H1 (cell line): ENCODE data around the gene SMDT1. TPM values are rescaled to one million over a fixed set of nuclear protein-coding genes. Genes with fewer than 3 reads are reported as not detected.

Source experiments
- CTCF ChIA-PET: fragments of 300-600 bp; sonication (Branson Sonifier 250); formaldehyde crosslinking; loops from one replicate; lab custom pipeline; 2021; ENCODE audit not compliant: partially characterized antibody; lab: Charles Lee
- POLR2A ChIA-PET: fragments of 300-600 bp; sonication (Branson Sonifier 250); formaldehyde crosslinking; loops from one replicate; lab custom pipeline; 2021; ENCODE audit warnings: inconsistent platforms; ENCODE audit not compliant: partially characterized antibody; lab: Charles Lee
- DNase-seq, 2 experiments: peaks; one replicate each; pipeline versions ENCODE4 v3.0.0 to v3.0.0-alpha.2; 2010 to 2022; ENCODE audit warnings: low spot score in 2 of 2, low read depth in 1 of 2, mixed read lengths in 1 of 2
- FAIRE-seq: peaks from 2 replicates; lab custom pipeline; 2011; peaks lifted over from hg19 to GRCh38; lab: Jason Lieb, UNC
- H2AFZ ChIP-seq: 2 replicates; pipeline ENCODE4 v1.8.1; 2012; ENCODE audit warnings: low read length, inconsistent platforms
- H2AK5ac ChIP-seq: 2 replicates; pipeline ENCODE4 v1.6.1; 2013; ENCODE audit warnings: low read depth, low read length
- H2BK120ac ChIP-seq: replicated peaks from 2 replicates; pipeline ENCODE3; 2013; ENCODE audit warnings: low read depth, low read length, inconsistent platforms
- H2BK12ac ChIP-seq: 2 replicates; pipeline ENCODE4 v1.6.1; 2013; ENCODE audit warnings: low read depth, low read length
- H2BK15ac ChIP-seq: 2 replicates; pipeline ENCODE4 v1.6.1; 2013; ENCODE audit warnings: low read length
- H2BK20ac ChIP-seq: 2 replicates; pipeline ENCODE4 v1.6.1; 2013; ENCODE audit warnings: low read length
- H2BK5ac ChIP-seq: 2 replicates; pipeline ENCODE4 v1.6.1; 2013; ENCODE audit warnings: low read depth, low read length
- H3K14ac ChIP-seq: 2 replicates; pipeline ENCODE4 v1.6.1; 2013; ENCODE audit warnings: inconsistent platforms; ENCODE audit not compliant: insufficient read length
- H3K18ac ChIP-seq: 2 replicates; pipeline ENCODE4 v1.6.1; 2013; ENCODE audit warnings: low read length; ENCODE audit errors: extremely low read depth
- H3K23ac ChIP-seq: 2 replicates; pipeline ENCODE4 v1.6.1; 2013; ENCODE audit warnings: inconsistent platforms; ENCODE audit not compliant: insufficient read length
- H3K23me2 ChIP-seq: 2 replicates; pipeline ENCODE4 v1.6.1; 2013; ENCODE audit warnings: low read depth, low read length
- H3K27ac ChIP-seq: 2 replicates; pipeline ENCODE4 v1.6.1; 2011; ENCODE audit warnings: low read depth, low read length, inconsistent platforms
- H3K27me3 ChIP-seq, 4 experiments: replicated peaks in 1 of 4; 1 replicate in 1 of 4; 2 replicates in 3 of 4; pipeline versions ENCODE4 v1.6.1 to v1.8.1; 2011 to 2013; ENCODE audit warnings: low read length in 3 of 4, mild to moderate bottlenecking in 3 of 4, inconsistent platforms in 2 of 4, mixed read lengths in 2 of 4, moderate library complexity in 1 of 4; ENCODE audit not compliant: control insufficient read depth in 3 of 4, insufficient read depth in 3 of 4; ENCODE audit errors: extremely low read depth in 1 of 4
- H3K36me3 ChIP-seq, 4 experiments: 2 replicates each; pipeline versions ENCODE4 v1.6.1 to v1.8.1; 2011 to 2013; ENCODE audit warnings: mild to moderate bottlenecking in 4 of 4, low read length in 3 of 4, moderate library complexity in 2 of 4, control low read depth in 1 of 4, inconsistent platforms in 1 of 4; ENCODE audit not compliant: insufficient read depth in 4 of 4, control insufficient read depth in 2 of 4
- H3K4ac ChIP-seq: replicated peaks from 2 replicates; pipeline ENCODE3; 2013; ENCODE audit warnings: low read length, low read depth, mixed read lengths, inconsistent platforms; ENCODE audit not compliant: insufficient read length
- H3K4me1 ChIP-seq, 4 experiments: replicated peaks in 1 of 4; 1 replicate in 1 of 4; 2 replicates in 3 of 4; pipeline versions ENCODE4 v1.6.1 to v1.8.1; 2011 to 2013; ENCODE audit warnings: low read length in 3 of 4, inconsistent platforms in 2 of 4, mixed read lengths in 1 of 4; ENCODE audit not compliant: insufficient read depth in 4 of 4, control insufficient read depth in 3 of 4
- H3K4me2 ChIP-seq, 2 experiments: 2 replicates each; pipeline versions ENCODE4 v1.6.1 to v1.8.1; 2011 to 2013; ENCODE audit warnings: low read depth in 2 of 2, low read length in 2 of 2, control low read depth in 1 of 2, inconsistent platforms in 1 of 2, mild to moderate bottlenecking in 1 of 2; ENCODE audit not compliant: insufficient read depth in 1 of 2
- H3K4me3 ChIP-seq, 4 experiments: fragments of 200-600, 300-600 bp in 1 of 4; sonication (generic), shearing (Covaris generic), sonication (Bioruptor Twin) in 1 of 4; 2 replicates each; pipeline versions ENCODE4 v1.5.1 to v1.8.1; 2011 to 2016; ENCODE audit warnings: low read length in 4 of 4, low read depth in 3 of 4, control low read depth in 2 of 4, inconsistent platforms in 2 of 4, mild to moderate bottlenecking in 2 of 4, mixed read lengths in 1 of 4, moderate library complexity in 1 of 4; ENCODE audit not compliant: insufficient read depth in 2 of 4; ENCODE audit errors: extremely low read depth in 1 of 4
- H3K56ac ChIP-seq: replicated peaks from 2 replicates; pipeline ENCODE3; 2013; ENCODE audit warnings: low read depth, mild to moderate bottlenecking, mixed read lengths, low read length, inconsistent platforms; ENCODE audit not compliant: insufficient read length
- H3K79me1 ChIP-seq: 2 replicates; pipeline ENCODE4 v1.6.1; 2013; ENCODE audit warnings: low read depth, low read length, control low read depth
- H3K79me2 ChIP-seq, 2 experiments: 2 replicates each; pipeline versions ENCODE4 v1.6.1 to v1.8.1; 2012 to 2013; ENCODE audit warnings: low read length in 2 of 2, mild to moderate bottlenecking in 2 of 2, inconsistent platforms in 1 of 2; ENCODE audit not compliant: insufficient read depth in 2 of 2, control insufficient read depth in 1 of 2
- H3K9ac ChIP-seq, 4 experiments: replicated peaks in 1 of 4; 1 replicate in 1 of 4; 2 replicates in 3 of 4; pipeline versions ENCODE4 v1.6.1 to v1.8.1; 2011 to 2013; ENCODE audit warnings: low read depth in 3 of 4, low read length in 3 of 4, control low read depth in 2 of 4, mild to moderate bottlenecking in 2 of 4, moderate library complexity in 2 of 4, inconsistent platforms in 1 of 4; ENCODE audit errors: extremely low read depth in 1 of 4
- H3K9me3 ChIP-seq, 2 experiments: 2 replicates each; pipeline versions ENCODE4 v1.6.1 to v1.8.1; 2012 to 2013; ENCODE audit warnings: mild to moderate bottlenecking in 2 of 2, moderate library complexity in 2 of 2, control low read depth in 1 of 2, inconsistent platforms in 1 of 2, low read depth in 1 of 2, low read length in 1 of 2, mixed read lengths in 1 of 2; ENCODE audit not compliant: insufficient read depth in 2 of 2
- H4K20me1 ChIP-seq, 2 experiments: replicated peaks in 1 of 2; 2 replicates each; pipeline versions ENCODE3 to v1.8.1; 2011 to 2013; ENCODE audit warnings: inconsistent platforms in 2 of 2, low read length in 2 of 2, mild to moderate bottlenecking in 1 of 2; ENCODE audit not compliant: insufficient read depth in 2 of 2, control insufficient read depth in 1 of 2
- H4K5ac ChIP-seq: 2 replicates; pipeline ENCODE4 v1.6.1; 2013; ENCODE audit warnings: low read length, low read depth, mixed read lengths, inconsistent platforms; ENCODE audit not compliant: insufficient read length
- H4K8ac ChIP-seq: 2 replicates; pipeline ENCODE4 v1.8.0; 2013; ENCODE audit warnings: mild to moderate bottlenecking, moderate library complexity, low read length, inconsistent platforms; ENCODE audit not compliant: insufficient read depth; ENCODE audit errors: extremely low read depth
- H4K91ac ChIP-seq: replicated peaks from 2 replicates; pipeline ENCODE3; 2013; ENCODE audit warnings: low read length, mixed read lengths, inconsistent platforms; ENCODE audit not compliant: insufficient read length
- EP300 ChIP-seq, 2 experiments: IDR thresholded peaks; 1 replicate in 1 of 2; 2 replicates in 1 of 2; pipeline ENCODE4 v1.6.1; 2011 to 2012; ENCODE audit warnings: low read depth in 2 of 2, low read length in 2 of 2, mild to moderate bottlenecking in 2 of 2, borderline replicate concordance in 1 of 2, inconsistent platforms in 1 of 2, moderate library complexity in 1 of 2
- GABPA ChIP-seq: IDR thresholded peaks from 2 replicates; pipeline ENCODE4 v1.6.1; 2011; ENCODE audit warnings: mild to moderate bottlenecking, low read length, moderate library complexity, borderline replicate concordance; ENCODE audit not compliant: insufficient read depth
- HDAC2 ChIP-seq, 2 experiments: fragments of 300-600 bp in 1 of 2; sonication (generic) in 1 of 2; IDR thresholded peaks; 2 replicates each; pipeline ENCODE4 v1.6.1; 2011 to 2012; ENCODE audit warnings: low read depth in 2 of 2, low read length in 2 of 2, mild to moderate bottlenecking in 2 of 2, moderate library complexity in 2 of 2, borderline replicate concordance in 1 of 2, inconsistent platforms in 1 of 2
- HDAC6 ChIP-seq: IDR thresholded peaks from one replicate; pipeline ENCODE4 v1.7.1; 2012; ENCODE audit warnings: low read depth, mild to moderate bottlenecking, inconsistent platforms, low read length, moderate library complexity
- KDM5A ChIP-seq: fragments of 200-600 bp; IDR thresholded peaks from 2 replicates; pipeline ENCODE4 v1.7.1; 2012; ENCODE audit warnings: mild to moderate bottlenecking, low read length, inconsistent platforms, mixed read lengths
- POLR2A ChIP-seq, 2 experiments: IDR thresholded peaks; 1 replicate in 1 of 2; 2 replicates in 1 of 2; pipeline ENCODE4 v1.6.1; 2011; ENCODE audit warnings: low read depth in 2 of 2, low read length in 2 of 2, mild to moderate bottlenecking in 2 of 2; ENCODE audit errors: control extremely low read depth in 1 of 2
- SIN3A ChIP-seq, 2 experiments: IDR thresholded peaks in 1 of 2; conservative IDR thresholded peaks in 1 of 2; 2 replicates each; pipeline ENCODE4 v1.6.1; 2011 to 2012; ENCODE audit warnings: low read length in 2 of 2, improper control_type of control experiment in 1 of 2, low read depth in 1 of 2, mild to moderate bottlenecking in 1 of 2
- SP4 ChIP-seq: IDR thresholded peaks from 2 replicates; pipeline ENCODE4 v1.6.1; 2012; ENCODE audit warnings: low read length, inconsistent platforms
- TAF7 ChIP-seq: optimal IDR thresholded peaks from 2 replicates; pipeline ENCODE3; 2011; ENCODE audit warnings: low read depth, mild to moderate bottlenecking, inconsistent platforms, low read length, moderate library complexity, borderline replicate concordance
- TEAD4 ChIP-seq: IDR thresholded peaks from 2 replicates; pipeline ENCODE4 v1.6.1; 2012; ENCODE audit warnings: low read depth, low read length, inconsistent platforms, mixed read lengths
- USF2 ChIP-seq: IDR thresholded peaks from 2 replicates; pipeline ENCODE4 v1.6.1; 2011; ENCODE audit warnings: low read length, improper control_type of control experiment
- WGBS, 2 experiments: shearing (Covaris generic) in 1 of 2; methylation state at CpG; one replicate each; pipeline versions ENCODE4 v1.1.6 to v1.1.7; 2013 to 2015; ENCODE audit warnings: low lambda C conversion rate in 2 of 2, mixed read lengths in 2 of 2, inconsistent platforms in 1 of 2, low coverage in 1 of 2, missing lambda C conversion rate in 1 of 2; ENCODE audit not compliant: insufficient replicate concordance in 2 of 2, insufficient coverage in 1 of 2, insufficient read length in 1 of 2; ENCODE audit errors: extremely low coverage in 1 of 2, missing lambda C conversion rate in 1 of 2; 5-methylcytosine and 5-hydroxymethylcytosine counted together
- polyA plus RNA-seq, 7 experiments: library from polyadenylated mRNA; depleted of rRNA in 3 of 7; stranded (reverse) in 5 of 7; unstranded in 2 of 7; fragments of >200 nt in 5 of 7; fragments of 200-250 nt in 2 of 7; gene quantifications; 1 replicate in 5 of 7; 2 replicates in 1 of 7; 4 replicates in 1 of 7; pipeline versions ENCODE4 v1.2.1 to v1.2.3, GENCODE V29; 2011 to 2013; ENCODE audit warnings: missing spikeins in 2 of 7, mixed read lengths in 2 of 7
- total RNA-seq: library from RNA; stranded (reverse); fragmentation: NEBNext Ultra II Directional; extraction: Animal tissue kit (Norgen Biotek cat#: 25700); gene quantifications from 2 replicates; pipeline ENCODE4 v1.2.1, GENCODE V29; 2021

SMDT1 gene
- total and polyA plus RNA-seq, 2 of the 8 experiments (the other 6 are each of a cell fraction or from before 2014, with no cell fraction given) = 34.9 to 35.6 TPM

GRCh38 chr22:42064629-42065028 lies 14.9 kb upstream of the SMDT1 start:
- no peak overlapping the region for H3K27ac ChIP-seq
- peak overlapping the region; percentile 13 for H3K4ac ChIP-seq
- CTCF ChIA-PET = interaction anchor here (0.9 to 1.9 kb wide), 6 partner anchors 18 to 99 kb away, joined by 3 to 5 read pairs (median 4); partner anchors contain the start of gene NDUFA6
- TF ChIP-seq POLR2A (IDR thresholded peaks at IDR 0.05; ENCODE audit: control extremely low read depth in 1 of 2, low read depth in 2 of 2, low read length in 2 of 2) = no peak
- no peak for TF ChIP-seq KDM5A
- TF ChIP-seq GABPA = no peak
- TF ChIP-seq HDAC6 = no peak
- TF ChIP-seq TEAD4 = no peak
- TF ChIP-seq HDAC2 (IDR thresholded peaks at IDR 0.05; ENCODE audit: borderline replicate concordance in 1 of 2, low read depth in 2 of 2, low read length in 2 of 2) = no peak
- TF ChIP-seq SP4 = no peak
- TF ChIP-seq USF2 = no peak
- no peak for TF ChIP-seq EP300 (IDR thresholded peaks at IDR 0.05; ENCODE audit: borderline replicate concordance in 1 of 2, low read depth in 2 of 2, low read length in 2 of 2)
- no peak for TF ChIP-seq TAF7
- TF ChIP-seq SIN3A (conservative IDR thresholded peaks at IDR 0.05 in 1 of 2, IDR thresholded peaks at IDR 0.05 in 1 of 2; ENCODE audit: low read depth in 1 of 2, low read length in 2 of 2) = no peak

More at GRCh38 chr22:42064629-42065028, 14.9 kb upstream of the SMDT1 start:
- Histone ChIP-seq H2BK12ac (peak overlapping the region; percentile 88; the same call in 1 of the 2 replicates), H4K5ac (no peak overlapping the region), H3K9me3 (no peaks in the 10 kb centered on the region), H3K79me1 (no peaks in the 10 kb centered on the region), H3K79me2 (no peaks in the 10 kb centered on the region), H2AK5ac (peak overlapping the region; percentile 89; the same call in 1 of the 2 replicates), H2AFZ (no peak overlapping the region), H3K18ac (peak overlapping the region; percentile 55; the same call in 1 of the 2 replicates), H3K9ac (no peak overlapping the region), H3K4me1 (peaks cover 0 to 14% (median 9%) of the 10 kb centered on the region in 4 experiments; a peak in 4 of 7 replicates), H3K23me2 (0 out of 2 replicates have a peak, but pooled peaks cover under 1% of the 10 kb centered on the region), H3K56ac (no peak overlapping the region), H4K20me1 (peaks cover 0 to 3% of the 10 kb centered on the region in 2 experiments), H3K14ac (no peak overlapping the region), H4K8ac (no peak overlapping the region), H3K23ac (no peak overlapping the region), H3K36me3 (peaks cover 0 to 4% (median 3%) of the 10 kb centered on the region in 4 experiments; a peak in 3 of 8 replicates), H2BK20ac (peak overlapping the region; percentile 53; the same call in 1 of the 2 replicates), H4K91ac (no peak overlapping the region), H3K27me3 (no peaks in the 10 kb centered on the region; a peak in 1 of 7 replicates), H2BK15ac (0 out of 2 replicates have a peak overlapping the region, but pooled peaks have one; percentile 29), H2BK120ac (no peak overlapping the region), H2BK5ac (peak overlapping the region; percentile 99; the same call in 1 of the 2 replicates), H3K4me2 (peak overlapping the region in 1 of 2 experiments; percentile 63; a peak in 2 of 4 replicates), H3K4me3 (no peak overlapping the region)
- DNase-seq = peak in 1 of 2 experiments; percentile 11
- FAIRE-seq = no peak
- 95% methylated on average over 1 of the region's 1 CpG; no CpG with 5 or more reads in 1 of the 2 experiments for WGBS, 2 experiments
- POLR2A ChIA-PET = interaction anchor here (0.6 to 1.7 kb wide), 6 partner anchors 11 to 351 kb away, joined by 3 to 17 read pairs (median 4); partner anchors contain the start of genes CCDC134 and NDUFA6
